ENCODE data around the gene TMEM220. TPM values are rescaled to one million over a fixed set of nuclear protein-coding genes. Genes with fewer than 3 reads are reported as not detected.

The TMEM220 gene
- total RNA-seq, 1 experiment from 2014 or later, result 4.0 TPM

DNA sequence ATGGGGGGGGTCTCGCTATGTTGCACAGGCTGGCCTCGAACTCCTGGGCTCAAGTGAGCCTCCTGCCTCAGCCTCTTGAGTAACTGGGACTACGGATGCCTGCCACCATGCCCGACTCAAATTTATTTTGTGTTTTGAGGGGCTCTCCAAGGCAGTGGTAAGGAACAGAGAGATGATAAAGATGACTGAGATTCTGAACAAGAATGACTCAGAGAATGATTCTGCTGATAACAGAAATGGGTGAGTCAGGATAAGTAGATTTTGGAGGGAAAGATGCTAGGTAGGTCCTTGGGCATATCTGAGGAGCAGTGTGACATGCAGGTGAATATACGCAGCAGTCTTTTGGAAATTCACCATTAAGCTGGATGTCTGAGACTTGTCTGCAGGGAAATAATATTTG is 2.6 kb downstream of the TMEM220 start:
- TF ChIP-seq ETV6 (CRISPR knock-in tag; IDR thresholded peaks at IDR 0.05) (no peak), TP53 (CRISPR knock-in tag; IDR thresholded peaks at IDR 0.05) (no peak), IRF2 (CRISPR knock-in tag; IDR thresholded peaks at IDR 0.05; ENCODE audit: borderline replicate concordance, low read depth) (no peak), CREB1 (CRISPR knock-in tag; IDR thresholded peaks at IDR 0.05) (no peak), ATF1 (CRISPR knock-in tag; IDR thresholded peaks at IDR 0.05) (no peak), JAZF1 (CRISPR knock-in tag; IDR thresholded peaks at IDR 0.05) (no peak), ZNF232 (CRISPR knock-in tag; IDR thresholded peaks at IDR 0.05) (no peak), ELF4 (CRISPR knock-in tag; IDR thresholded peaks at IDR 0.05; ENCODE audit: low read depth) (no peak), ZNF317 (CRISPR knock-in tag; IDR thresholded peaks at IDR 0.05; ENCODE audit: borderline replicate concordance, low read depth) (no peak), NFYB (CRISPR knock-in tag; conservative IDR thresholded peaks at IDR 0.05; ENCODE audit: low read depth) (no peak), GABPB1 (CRISPR knock-in tag; IDR thresholded peaks at IDR 0.05) (no peak), KAT7 (CRISPR knock-in tag; IDR thresholded peaks at IDR 0.05; ENCODE audit: borderline replicate concordance) (no peak)
- TF ChIP-seq, protein P1, sequence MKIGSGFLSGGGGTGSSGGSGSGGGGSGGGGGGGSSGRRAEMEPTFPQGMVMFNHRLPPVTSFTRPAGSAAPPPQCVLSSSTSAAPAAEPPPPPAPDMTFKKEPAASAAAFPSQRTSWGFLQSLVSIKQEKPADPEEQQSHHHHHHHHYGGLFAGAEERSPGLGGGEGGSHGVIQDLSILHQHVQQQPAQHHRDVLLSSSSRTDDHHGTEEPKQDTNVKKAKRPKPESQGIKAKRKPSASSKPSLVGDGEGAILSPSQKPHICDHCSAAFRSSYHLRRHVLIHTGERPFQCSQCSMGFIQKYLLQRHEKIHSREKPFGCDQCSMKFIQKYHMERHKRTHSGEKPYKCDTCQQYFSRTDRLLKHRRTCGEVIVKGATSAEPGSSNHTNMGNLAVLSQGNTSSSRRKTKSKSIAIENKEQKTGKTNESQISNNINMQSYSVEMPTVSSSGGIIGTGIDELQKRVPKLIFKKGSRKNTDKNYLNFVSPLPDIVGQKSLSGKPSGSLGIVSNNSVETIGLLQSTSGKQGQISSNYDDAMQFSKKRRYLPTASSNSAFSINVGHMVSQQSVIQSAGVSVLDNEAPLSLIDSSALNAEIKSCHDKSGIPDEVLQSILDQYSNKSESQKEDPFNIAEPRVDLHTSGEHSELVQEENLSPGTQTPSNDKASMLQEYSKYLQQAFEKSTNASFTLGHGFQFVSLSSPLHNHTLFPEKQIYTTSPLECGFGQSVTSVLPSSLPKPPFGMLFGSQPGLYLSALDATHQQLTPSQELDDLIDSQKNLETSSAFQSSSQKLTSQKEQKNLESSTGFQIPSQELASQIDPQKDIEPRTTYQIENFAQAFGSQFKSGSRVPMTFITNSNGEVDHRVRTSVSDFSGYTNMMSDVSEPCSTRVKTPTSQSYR (CRISPR knock-in tag; IDR thresholded peaks at IDR 0.05), result no peak
- TF ChIP-seq, protein P2, sequence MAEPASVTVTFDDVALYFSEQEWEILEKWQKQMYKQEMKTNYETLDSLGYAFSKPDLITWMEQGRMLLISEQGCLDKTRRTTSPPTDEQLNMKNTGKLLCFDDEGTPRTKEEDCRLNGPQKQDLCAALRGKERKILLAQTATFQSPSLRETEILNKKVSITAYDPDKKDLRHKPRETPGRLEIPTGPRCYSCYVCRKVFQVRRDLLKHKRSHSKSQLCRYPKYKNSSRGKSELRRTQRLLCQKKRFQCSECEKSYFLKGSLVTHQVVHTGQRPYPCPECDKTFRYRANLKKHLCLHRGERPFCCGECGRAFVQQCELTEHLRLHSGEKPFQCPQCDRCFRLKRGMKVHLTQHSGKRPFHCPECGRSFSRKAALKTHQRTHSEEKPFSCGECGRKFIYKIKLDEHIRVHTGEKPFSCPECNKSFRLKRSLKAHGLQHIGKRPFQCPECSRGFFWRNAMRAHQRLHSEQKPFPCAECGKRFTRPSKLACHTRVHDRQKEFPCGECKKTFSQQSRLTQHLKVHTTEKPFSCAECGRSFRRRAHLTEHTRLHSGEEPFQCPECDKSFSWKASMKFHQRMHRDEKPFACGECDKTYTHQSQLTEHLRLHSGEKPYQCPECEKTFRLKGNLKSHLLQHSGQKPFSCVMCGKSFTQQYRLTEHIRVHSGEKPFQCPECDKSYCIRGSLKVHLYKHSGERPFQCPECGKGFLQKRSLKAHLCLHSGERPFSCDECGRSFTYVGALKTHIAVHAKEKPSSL (CRISPR knock-in tag; conservative IDR thresholded peaks at IDR 0.05), result no peak
- TF ChIP-seq, protein P3, sequence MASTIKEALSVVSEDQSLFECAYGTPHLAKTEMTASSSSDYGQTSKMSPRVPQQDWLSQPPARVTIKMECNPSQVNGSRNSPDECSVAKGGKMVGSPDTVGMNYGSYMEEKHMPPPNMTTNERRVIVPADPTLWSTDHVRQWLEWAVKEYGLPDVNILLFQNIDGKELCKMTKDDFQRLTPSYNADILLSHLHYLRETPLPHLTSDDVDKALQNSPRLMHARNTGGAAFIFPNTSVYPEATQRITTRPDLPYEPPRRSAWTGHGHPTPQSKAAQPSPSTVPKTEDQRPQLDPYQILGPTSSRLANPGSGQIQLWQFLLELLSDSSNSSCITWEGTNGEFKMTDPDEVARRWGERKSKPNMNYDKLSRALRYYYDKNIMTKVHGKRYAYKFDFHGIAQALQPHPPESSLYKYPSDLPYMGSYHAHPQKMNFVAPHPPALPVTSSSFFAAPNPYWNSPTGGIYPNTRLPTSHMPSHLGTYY (CRISPR knock-in tag; IDR thresholded peaks at IDR 0.05), result no peak
- TF ChIP-seq, protein P4, sequence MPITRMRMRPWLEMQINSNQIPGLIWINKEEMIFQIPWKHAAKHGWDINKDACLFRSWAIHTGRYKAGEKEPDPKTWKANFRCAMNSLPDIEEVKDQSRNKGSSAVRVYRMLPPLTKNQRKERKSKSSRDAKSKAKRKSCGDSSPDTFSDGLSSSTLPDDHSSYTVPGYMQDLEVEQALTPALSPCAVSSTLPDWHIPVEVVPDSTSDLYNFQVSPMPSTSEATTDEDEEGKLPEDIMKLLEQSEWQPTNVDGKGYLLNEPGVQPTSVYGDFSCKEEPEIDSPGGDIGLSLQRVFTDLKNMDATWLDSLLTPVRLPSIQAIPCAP (CRISPR knock-in tag; IDR thresholded peaks at IDR 0.05), result no peak
- TF ChIP-seq, protein P5, sequence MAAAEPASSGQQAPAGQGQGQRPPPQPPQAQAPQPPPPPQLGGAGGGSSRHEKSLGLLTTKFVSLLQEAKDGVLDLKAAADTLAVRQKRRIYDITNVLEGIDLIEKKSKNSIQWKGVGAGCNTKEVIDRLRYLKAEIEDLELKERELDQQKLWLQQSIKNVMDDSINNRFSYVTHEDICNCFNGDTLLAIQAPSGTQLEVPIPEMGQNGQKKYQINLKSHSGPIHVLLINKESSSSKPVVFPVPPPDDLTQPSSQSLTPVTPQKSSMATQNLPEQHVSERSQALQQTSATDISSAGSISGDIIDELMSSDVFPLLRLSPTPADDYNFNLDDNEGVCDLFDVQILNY (CRISPR knock-in tag; IDR thresholded peaks at IDR 0.05), result no peak
- TF ChIP-seq, protein P6, sequence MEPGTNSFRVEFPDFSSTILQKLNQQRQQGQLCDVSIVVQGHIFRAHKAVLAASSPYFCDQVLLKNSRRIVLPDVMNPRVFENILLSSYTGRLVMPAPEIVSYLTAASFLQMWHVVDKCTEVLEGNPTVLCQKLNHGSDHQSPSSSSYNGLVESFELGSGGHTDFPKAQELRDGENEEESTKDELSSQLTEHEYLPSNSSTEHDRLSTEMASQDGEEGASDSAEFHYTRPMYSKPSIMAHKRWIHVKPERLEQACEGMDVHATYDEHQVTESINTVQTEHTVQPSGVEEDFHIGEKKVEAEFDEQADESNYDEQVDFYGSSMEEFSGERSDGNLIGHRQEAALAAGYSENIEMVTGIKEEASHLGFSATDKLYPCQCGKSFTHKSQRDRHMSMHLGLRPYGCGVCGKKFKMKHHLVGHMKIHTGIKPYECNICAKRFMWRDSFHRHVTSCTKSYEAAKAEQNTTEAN (CRISPR knock-in tag; IDR thresholded peaks at IDR 0.05), result no peak
- TF ChIP-seq, protein P7, sequence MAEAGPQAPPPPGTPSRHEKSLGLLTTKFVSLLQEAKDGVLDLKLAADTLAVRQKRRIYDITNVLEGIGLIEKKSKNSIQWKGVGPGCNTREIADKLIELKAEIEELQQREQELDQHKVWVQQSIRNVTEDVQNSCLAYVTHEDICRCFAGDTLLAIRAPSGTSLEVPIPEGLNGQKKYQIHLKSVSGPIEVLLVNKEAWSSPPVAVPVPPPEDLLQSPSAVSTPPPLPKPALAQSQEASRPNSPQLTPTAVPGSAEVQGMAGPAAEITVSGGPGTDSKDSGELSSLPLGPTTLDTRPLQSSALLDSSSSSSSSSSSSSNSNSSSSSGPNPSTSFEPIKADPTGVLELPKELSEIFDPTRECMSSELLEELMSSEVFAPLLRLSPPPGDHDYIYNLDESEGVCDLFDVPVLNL (CRISPR knock-in tag; IDR thresholded peaks at IDR 0.05; ENCODE audit: borderline replicate concordance, low read depth), result no peak
- TF ChIP-seq, protein P8, sequence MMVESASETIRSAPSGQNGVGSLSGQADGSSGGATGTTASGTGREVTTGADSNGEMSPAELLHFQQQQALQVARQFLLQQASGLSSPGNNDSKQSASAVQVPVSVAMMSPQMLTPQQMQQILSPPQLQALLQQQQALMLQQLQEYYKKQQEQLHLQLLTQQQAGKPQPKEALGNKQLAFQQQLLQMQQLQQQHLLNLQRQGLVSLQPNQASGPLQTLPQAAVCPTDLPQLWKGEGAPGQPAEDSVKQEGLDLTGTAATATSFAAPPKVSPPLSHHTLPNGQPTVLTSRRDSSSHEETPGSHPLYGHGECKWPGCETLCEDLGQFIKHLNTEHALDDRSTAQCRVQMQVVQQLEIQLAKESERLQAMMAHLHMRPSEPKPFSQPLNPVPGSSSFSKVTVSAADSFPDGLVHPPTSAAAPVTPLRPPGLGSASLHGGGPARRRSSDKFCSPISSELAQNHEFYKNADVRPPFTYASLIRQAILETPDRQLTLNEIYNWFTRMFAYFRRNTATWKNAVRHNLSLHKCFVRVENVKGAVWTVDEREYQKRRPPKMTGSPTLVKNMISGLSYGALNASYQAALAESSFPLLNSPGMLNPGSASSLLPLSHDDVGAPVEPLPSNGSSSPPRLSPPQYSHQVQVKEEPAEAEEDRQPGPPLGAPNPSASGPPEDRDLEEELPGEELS (CRISPR knock-in tag; IDR thresholded peaks at IDR 0.05), result no peak
- Mint-ChIP-seq H3K4me1 (peaks cover 12% of the 10 kb centered on the region), H3K4me3 (no peak overlapping the region), H3K9me3 (peaks cover 2% of the 10 kb centered on the region; the same call in 1 of the 2 replicates), H3K36me3 (peaks cover 5% of the 10 kb centered on the region; the same call in 1 of the 2 replicates), H3K27me3 (ENCODE audit: low read depth) (no peaks in the 10 kb centered on the region), H3K27ac (no peak overlapping the region)
- ChIA-PET CTCF (no interaction called here), POLR2A (no interaction called here)
- DNase-seq (ENCODE audit: low spot score) (no peak), ATAC-seq (no peak)
